T47D (cell line): ENCODE data around the gene MAP3K4.

ENCODE experiments used
- DNase-seq, 2 experiments: peaks; one replicate each; pipeline versions ENCODE4 v3.0.0 to v3.0.0-alpha.2; 2011 to 2012; ENCODE audit warnings: low read depth in 1 of 2, low spot score in 1 of 2
- JUND ChIP-seq: IDR thresholded peaks from 2 replicates; pipeline ENCODE4 v1.6.1; 2012; ENCODE audit warnings: low read depth
- in situ Hi-C: cut with HindIII; loops from 2 replicates; pipeline ENCODE4 v1.10.0; 2016; ENCODE audit warnings: low sequenced_read_pairs, low pct_unique_long_range_greater_than_20kb

The MAP3K4 gene

DNA sequence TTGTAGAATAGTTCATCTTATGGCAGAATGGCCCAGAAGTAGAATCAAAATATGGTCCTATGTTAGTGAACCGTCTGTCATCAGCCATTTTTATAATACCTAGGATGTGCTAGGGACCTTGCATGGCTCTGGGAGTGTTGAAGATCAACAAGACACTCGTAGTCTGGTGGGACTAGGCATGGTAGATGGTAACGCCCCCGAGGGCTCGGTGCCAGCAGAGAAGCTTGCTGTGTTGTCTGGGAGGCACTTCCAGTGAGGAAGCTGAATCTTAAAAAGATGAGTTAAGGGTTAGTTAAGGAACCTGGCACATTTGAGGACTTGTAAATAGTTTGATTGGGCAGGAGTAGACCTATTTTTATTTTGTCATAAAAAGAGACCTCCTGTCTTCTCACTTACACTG is 82.4 kb downstream of the MAP3K4 start:
- DNase-seq, result no peak
- TF ChIP-seq JUND, result no peak
- in situ Hi-C loops, result no loop called here

DNA sequence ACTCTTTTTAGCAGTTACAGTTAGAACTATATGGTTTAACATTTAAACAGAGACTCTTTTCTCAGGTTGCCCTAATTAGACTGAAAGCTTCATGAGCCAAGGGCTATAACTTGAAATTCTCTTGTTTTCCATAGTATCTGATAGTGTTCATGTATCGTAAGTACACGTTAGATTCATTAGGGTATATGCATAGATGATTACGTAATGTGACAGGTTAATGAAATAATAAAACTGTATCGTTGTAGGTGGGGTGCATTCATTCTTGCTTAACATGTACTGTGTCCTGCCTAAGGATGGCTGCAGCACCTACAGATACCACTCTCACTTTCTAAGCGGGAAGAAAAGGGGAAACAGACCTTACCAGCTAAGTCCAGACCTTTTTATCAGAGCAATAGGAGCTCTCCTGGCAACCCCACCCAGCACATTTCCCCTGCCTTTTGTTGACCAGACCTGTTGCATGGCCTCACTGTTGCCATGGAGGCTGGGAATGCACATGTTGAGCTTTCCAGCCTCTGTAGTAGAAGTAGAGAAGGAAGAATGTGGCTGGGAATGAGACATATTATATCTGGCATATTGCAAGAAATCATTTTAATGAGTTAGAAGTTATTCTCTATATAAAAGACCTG is 83.0 kb downstream of the MAP3K4 start:
- in situ Hi-C loops, result no loop called here
- no peak for TF ChIP-seq JUND
- no peak for DNase-seq

DNA sequence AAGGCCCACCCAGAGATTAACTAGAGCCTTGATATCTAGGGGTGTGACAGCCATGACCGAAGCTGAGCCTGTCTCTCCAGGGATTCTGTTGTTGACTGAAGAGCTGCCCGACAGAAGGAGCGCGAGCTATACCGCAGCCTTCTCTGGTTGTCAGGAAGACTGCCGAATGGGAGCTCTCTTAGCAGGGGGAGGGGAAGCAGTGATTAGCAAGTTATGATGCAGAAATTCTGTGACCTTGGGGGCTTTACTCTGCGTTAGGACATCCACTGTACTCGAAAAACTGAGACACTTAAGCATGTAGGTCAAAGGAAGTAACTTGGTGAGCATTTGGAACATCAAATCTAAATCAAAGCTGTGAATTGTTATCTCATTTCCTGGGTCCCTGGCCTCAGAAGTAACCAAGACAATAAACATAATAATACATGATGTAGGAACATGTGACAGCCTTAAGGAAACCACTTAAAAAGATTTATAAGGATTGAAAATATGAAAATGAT is 84.7 kb downstream of the MAP3K4 start:
- no peak for TF ChIP-seq JUND
- in situ Hi-C loops, result no loop called here
- no peak for DNase-seq

- no peak for TF ChIP-seq JUND
- in situ Hi-C loops, result no loop called here
- DNase-seq, result no peak
Measured at GRCh38 chr6:161079566-161080262, 88.1 kb downstream of the MAP3K4 start.

DNA sequence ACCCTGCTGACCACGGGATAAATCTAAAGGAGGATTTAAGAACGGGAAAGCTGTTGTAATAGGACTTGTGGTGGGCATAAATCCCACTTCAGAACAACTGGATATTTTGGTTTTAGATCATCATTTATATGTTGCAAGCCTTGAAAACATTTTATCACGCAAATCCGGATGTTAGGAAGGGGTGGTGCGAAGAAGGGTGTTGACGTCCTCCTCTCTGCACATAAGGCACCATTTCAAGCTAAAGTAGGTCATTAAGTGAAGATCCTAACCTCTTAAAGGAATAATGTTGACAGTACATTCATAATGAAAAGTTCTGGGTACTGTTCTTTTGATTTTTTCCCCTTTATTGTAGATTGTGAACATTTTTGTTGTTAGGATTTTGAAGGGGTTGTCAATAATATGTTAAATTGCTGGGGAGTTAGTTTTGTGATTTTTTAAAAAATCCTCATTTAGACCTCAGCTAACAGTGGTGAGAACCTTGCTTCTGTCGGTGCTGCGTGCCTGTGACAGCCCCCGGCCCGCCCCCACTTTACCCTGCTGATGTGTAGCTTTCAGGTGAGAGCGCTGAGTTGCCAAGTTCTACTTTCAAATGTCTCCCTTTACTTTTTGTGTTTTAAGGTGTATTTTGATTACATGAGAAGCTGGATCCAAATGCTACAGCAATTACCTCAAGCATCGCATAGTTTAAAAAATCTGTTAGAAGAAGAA is 88.8 kb downstream of the MAP3K4 start:
- no peak for TF ChIP-seq JUND
- in situ Hi-C loops, result no loop called here
- DNase-seq, result no peak

DNA sequence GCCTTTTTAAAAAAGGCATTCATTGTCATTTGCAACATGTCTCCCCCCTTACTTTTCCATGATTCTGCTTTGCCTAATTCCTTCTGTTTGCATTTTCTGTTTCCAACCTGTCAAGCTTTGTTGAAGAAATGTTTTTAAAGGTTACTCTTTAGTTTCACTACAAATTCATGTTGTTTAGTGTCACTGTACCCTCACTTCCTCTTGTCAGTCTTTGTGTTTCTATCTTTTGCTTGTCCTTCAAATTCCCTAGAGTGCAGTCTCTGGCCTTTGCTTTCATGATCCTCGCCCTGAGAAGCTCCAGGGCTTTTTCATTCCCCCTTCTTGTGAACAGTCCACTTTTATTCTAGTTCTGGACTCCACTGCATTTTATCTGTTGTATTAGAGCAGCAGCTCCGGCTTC is 90.6 kb downstream of the MAP3K4 start:
- no peak for TF ChIP-seq JUND
- DNase-seq, result no peak
- in situ Hi-C loops, result no loop called here

DNA sequence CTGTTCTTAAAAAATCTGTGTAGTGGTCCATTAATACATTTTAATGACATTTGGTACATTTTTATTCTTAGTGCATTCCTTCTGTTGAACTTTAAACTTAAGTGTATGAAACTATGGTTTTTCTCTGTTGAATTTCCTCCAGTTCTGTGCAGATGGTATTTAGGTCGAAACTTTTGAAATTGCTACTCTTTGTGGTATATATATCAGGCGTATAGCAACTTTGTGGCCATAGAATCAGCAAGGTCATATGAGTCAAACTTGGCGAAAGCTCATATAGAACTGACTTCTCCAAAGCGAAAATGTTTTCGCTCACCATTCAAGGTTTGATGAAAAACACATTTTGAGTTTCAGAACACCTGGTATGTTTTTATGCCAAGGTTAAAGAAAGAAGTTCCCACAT is 93.7 kb downstream of the MAP3K4 start:
- DNase-seq, result no peak
- in situ Hi-C loops, result no loop called here
- no peak for TF ChIP-seq JUND

- in situ Hi-C loops, result no loop called here
- DNase-seq, result peak in 1 of 2 experiments; percentile 18
- no peak for TF ChIP-seq JUND
Measured at GRCh38 chr6:161088676-161089328, 97.2 kb downstream of the MAP3K4 start.

- no peak for DNase-seq
- in situ Hi-C loops, result no loop called here
- no peak for TF ChIP-seq JUND
Measured at GRCh38 chr6:161091151-161091550, 99.6 kb downstream of the MAP3K4 start.

GRCh38 chr6:161091972-161092701 is 100.6 kb downstream of the MAP3K4 start:
- in situ Hi-C loops, result no loop called here
- no peak for DNase-seq
- no peak for TF ChIP-seq JUND

DNA sequence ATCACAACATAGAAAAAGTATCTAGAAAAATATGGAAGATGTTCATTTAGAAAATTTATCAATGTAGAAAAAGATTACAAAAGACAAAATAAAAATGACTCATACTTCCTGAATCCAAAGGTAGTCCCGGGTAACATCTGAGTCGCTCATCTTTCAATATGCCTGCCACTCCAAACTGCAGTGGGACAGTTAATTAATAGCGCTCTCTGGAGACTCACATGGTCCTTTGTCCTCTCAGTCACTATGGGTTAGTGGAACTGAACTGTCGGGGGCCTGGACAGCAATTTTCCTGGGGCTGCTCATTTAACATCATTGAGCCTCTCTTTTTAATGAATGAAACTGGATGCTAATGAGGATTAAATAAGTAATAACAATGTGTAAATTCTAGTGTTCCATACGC is 103.4 kb downstream of the MAP3K4 start:
- in situ Hi-C loops, result no loop called here
- no peak for TF ChIP-seq JUND
- DNase-seq, result no peak

DNA sequence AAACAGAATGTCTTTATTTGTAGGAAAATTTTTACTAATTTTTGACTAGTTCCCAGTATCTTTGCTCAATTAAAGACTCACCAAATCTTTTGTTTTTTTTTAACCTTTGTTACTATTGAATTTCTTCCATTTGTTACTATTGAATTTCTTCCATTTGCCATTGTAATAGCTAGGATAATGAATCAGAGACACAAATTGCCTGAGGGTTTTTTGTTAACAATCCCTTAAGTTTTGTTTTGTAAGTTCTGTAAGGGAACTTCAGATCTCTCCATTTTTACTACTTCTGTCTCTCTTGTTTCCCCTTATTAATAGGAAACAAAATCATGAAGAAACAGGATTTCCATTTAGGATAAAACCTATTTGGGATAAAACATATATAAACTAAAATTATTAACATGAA is 104.3 kb downstream of the MAP3K4 start:
- TF ChIP-seq JUND, result no peak
- in situ Hi-C loops, result no loop called here

More for the DNA sequence above, 104.3 kb downstream of the MAP3K4 start:
- no peak for DNase-seq
